Measurements from ENCODE around the gene TRAPPC1.

GRCh38 chr17:7943291-7943690 lies 11.5 kb upstream of the TRAPPC1 start:
- TF ChIP-seq CTCF (IDR thresholded peaks at IDR 0.05; ENCODE audit: insufficient read depth, low read depth, low read length) (no peak), EZH2 (IDR thresholded peaks at IDR 0.05; ENCODE audit: insufficient read depth, low read length) (no peak)

Data from astrocyte (in vitro differentiated cells and primary cell).